ENCODE data around the gene SPNS2. TPM values are rescaled to one million over a fixed set of nuclear protein-coding genes. Genes with fewer than 3 reads are reported as not detected.

The SPNS2 gene
- polyA plus RNA-seq, 1 donor (not counting 4 experiments of a cell fraction or from before 2014, with no cell fraction given) = 0.10 TPM

DNA sequence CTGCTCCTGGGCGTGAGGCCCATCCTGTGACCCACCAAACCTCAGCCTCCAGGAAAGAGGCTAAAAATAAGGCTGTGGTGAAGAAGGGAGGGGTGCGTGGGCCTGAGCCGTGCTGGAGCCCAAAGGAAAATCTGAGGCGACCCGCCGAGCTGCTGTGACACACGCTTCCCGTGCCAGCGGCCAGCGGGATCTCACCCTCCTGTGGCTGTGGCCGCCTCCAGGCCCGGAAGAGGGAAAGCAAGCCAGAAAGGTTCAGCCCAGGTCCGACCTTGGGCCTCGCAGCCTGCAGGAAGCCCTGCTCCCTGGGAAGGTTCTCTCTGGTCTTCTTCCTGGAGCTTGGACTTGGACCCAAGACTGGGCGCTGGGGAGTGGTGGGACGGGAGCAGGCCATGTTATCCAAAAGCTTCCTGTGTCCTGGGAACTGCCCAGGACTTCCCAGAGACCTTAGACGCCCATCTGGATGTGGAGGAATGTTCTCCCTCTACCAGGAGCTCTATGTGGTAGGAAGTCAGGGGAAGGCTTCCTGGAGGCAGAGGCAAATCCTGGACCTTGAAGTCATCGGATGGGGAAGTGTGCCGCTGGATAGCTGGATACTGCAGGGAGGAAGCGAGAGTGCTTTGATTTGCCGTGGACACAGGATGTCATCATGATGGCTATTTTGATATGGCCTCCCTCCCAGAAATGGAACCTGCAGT lies 11.4 kb downstream of the SPNS2 start:
- Histone ChIP-seq H3K4me3 (ENCODE audit: control insufficient read depth in 2 of 3, extremely low read depth in 1 of 3, insufficient read depth in 2 of 3, low read depth in 1 of 3, low read length in 3 of 3) (no peak overlapping the region), H3K4me1 (ENCODE audit: control insufficient read depth, extremely low read depth, insufficient read depth, low read length) (no peaks in the 10 kb centered on the region), H3K27ac (ENCODE audit: control insufficient read depth, insufficient read depth, low read length) (no peak overlapping the region), H4K20me1 (ENCODE audit: control insufficient read depth, extremely low read depth, insufficient read depth, low read length) (no peaks in the 10 kb centered on the region), H3K9me1 (ENCODE audit: control insufficient read depth, extremely low read depth, insufficient read depth, low read length) (no peaks in the 10 kb centered on the region), H3K36me3 (ENCODE audit: control insufficient read depth in 2 of 2, extremely low read depth in 1 of 2, insufficient read depth in 2 of 2, low read length in 2 of 2) (no peaks in the 10 kb centered on the region), H3K79me2 (ENCODE audit: control insufficient read depth, insufficient read depth, low read length) (no peaks in the 10 kb centered on the region), H3K27me3 (ENCODE audit: control insufficient read depth, extremely low read depth, insufficient read depth, low read length) (peaks cover 20% of the 10 kb centered on the region), H3K4me2 (ENCODE audit: control insufficient read depth, extremely low read depth, insufficient read depth, low read depth, low read length) (no peak overlapping the region), H3K9me3 (ENCODE audit: control insufficient read depth, low read depth, low read length) (no peaks in the 10 kb centered on the region), H2AFZ (ENCODE audit: control insufficient read depth, low read length) (no peak overlapping the region), H3K9ac (ENCODE audit: control insufficient read depth, extremely low read depth, insufficient read depth, low read length) (no peak overlapping the region)
- no peak for FAIRE-seq
- dilution Hi-C loops (cut with MboI; ENCODE audit: extremely low pct_ligation_motif_present, low sequenced_read_pairs) = no loop called here
- no peak for DNase-seq (ENCODE audit: low read depth, low spot score)
- TF ChIP-seq CTCF (optimal IDR thresholded peaks at IDR 0.05 in 1 of 3, IDR thresholded peaks at IDR 0.05 in 1 of 3, conservative IDR thresholded peaks at IDR 0.05 in 1 of 3; ENCODE audit: extremely low read depth in 1 of 3, insufficient read depth in 2 of 3, low read length in 3 of 3) (no peak), EZH2 (IDR thresholded peaks at IDR 0.05; ENCODE audit: low read length) (no peak)

DNA sequence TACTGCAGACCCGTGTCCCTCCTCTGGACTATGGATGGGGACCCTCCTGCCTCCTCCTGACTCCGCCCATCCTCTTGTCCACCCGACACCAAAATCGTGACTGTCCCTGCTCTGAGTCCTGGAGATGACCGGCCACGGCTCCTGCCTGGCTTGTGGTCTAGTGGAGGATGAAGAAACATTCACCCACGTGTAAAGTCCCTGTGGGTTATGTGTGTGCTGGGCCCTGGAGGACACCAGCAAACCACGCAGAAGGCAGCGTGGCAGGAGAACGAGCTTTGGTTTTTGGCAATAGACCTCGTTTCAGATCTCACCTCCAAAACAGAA lies 11.9 kb downstream of the SPNS2 start:
- no peak for TF ChIP-seq EZH2 (IDR thresholded peaks at IDR 0.05; ENCODE audit: low read length)
- no peak for TF ChIP-seq CTCF (optimal IDR thresholded peaks at IDR 0.05 in 1 of 3, IDR thresholded peaks at IDR 0.05 in 1 of 3, conservative IDR thresholded peaks at IDR 0.05 in 1 of 3; ENCODE audit: extremely low read depth in 1 of 3, insufficient read depth in 2 of 3, low read length in 3 of 3)
- DNase-seq (ENCODE audit: low read depth, low spot score) (no peak), FAIRE-seq (no peak)
- no peaks in the 10 kb centered on the region for H3K4me1 ChIP-seq (ENCODE audit: control insufficient read depth, extremely low read depth, insufficient read depth, low read length)
- no peak overlapping the region for H3K4me3 ChIP-seq (ENCODE audit: control insufficient read depth in 2 of 3, extremely low read depth in 1 of 3, insufficient read depth in 2 of 3, low read depth in 1 of 3, low read length in 3 of 3)
- H3K27me3 ChIP-seq (ENCODE audit: control insufficient read depth, extremely low read depth, insufficient read depth, low read length) = peaks cover 20% of the 10 kb centered on the region
- H2AFZ ChIP-seq (ENCODE audit: control insufficient read depth, low read length) = no peak overlapping the region
- H3K36me3 ChIP-seq (ENCODE audit: control insufficient read depth in 2 of 2, extremely low read depth in 1 of 2, insufficient read depth in 2 of 2, low read length in 2 of 2) = no peaks in the 10 kb centered on the region
- no peaks in the 10 kb centered on the region for H3K9me3 ChIP-seq (ENCODE audit: control insufficient read depth, low read depth, low read length)
- H3K4me2 ChIP-seq (ENCODE audit: control insufficient read depth, extremely low read depth, insufficient read depth, low read depth, low read length) = no peak overlapping the region
- H3K9me1 ChIP-seq (ENCODE audit: control insufficient read depth, extremely low read depth, insufficient read depth, low read length) = no peaks in the 10 kb centered on the region
- H3K9ac ChIP-seq (ENCODE audit: control insufficient read depth, extremely low read depth, insufficient read depth, low read length) = no peak overlapping the region
- H3K79me2 ChIP-seq (ENCODE audit: control insufficient read depth, insufficient read depth, low read length) = no peaks in the 10 kb centered on the region
- no peak overlapping the region for H3K27ac ChIP-seq (ENCODE audit: control insufficient read depth, insufficient read depth, low read length)
- dilution Hi-C loops (cut with MboI; ENCODE audit: extremely low pct_ligation_motif_present, low sequenced_read_pairs) = no loop called here
- H4K20me1 ChIP-seq (ENCODE audit: control insufficient read depth, extremely low read depth, insufficient read depth, low read length) = no peaks in the 10 kb centered on the region
